SJSA1 (cell line): Measurements from ENCODE around the gene STX7. TPM values are rescaled to one million over a fixed set of nuclear protein-coding genes. Genes with fewer than 3 reads are reported as not detected.

Source experiments
- DNase-seq, 2 experiments: peaks; one replicate each; pipeline ENCODE4 v3.0.0-alpha.2; 2015 to 2020; ENCODE audit warnings: low spot score in 2 of 2, low read depth in 1 of 2
- H3K27ac ChIP-seq: fragments of 250-450 bp; sonication (Bioruptor Pico); 2 replicates; pipeline ENCODE4 v1.5.1; 2020; ENCODE audit warnings: mild to moderate bottlenecking, moderate library complexity
- H3K27me3 ChIP-seq: fragments of 250-450 bp; sonication (Bioruptor Pico); replicated peaks from 2 replicates; pipeline ENCODE4 v1.5.1; 2020; ENCODE audit warnings: mild to moderate bottlenecking, moderate library complexity
- H3K36me3 ChIP-seq: fragments of 250-450 bp; sonication (Bioruptor Pico); 2 replicates; pipeline ENCODE4 v1.5.1; 2020; ENCODE audit warnings: mild to moderate bottlenecking
- H3K4me1 ChIP-seq: fragments of 250-450 bp; sonication (Bioruptor Pico); replicated peaks from 2 replicates; pipeline ENCODE4 v1.6.1; 2021; ENCODE audit warnings: mild to moderate bottlenecking
- H3K4me3 ChIP-seq: fragments of 250-450 bp; sonication (Bioruptor Pico); 2 replicates; pipeline ENCODE4 v1.5.1; 2020; ENCODE audit warnings: mild to moderate bottlenecking
- H3K9me3 ChIP-seq: fragments of 250-450 bp; sonication (Bioruptor Pico); replicated peaks from 2 replicates; pipeline ENCODE4 v1.5.1; 2020; ENCODE audit warnings: mild to moderate bottlenecking
- total RNA-seq: library from RNA; depleted of rRNA; stranded (reverse); fragments of >200 nt; shearing (Covaris generic); gene quantifications from 2 replicates; pipeline ENCODE4 v1.2.3, GENCODE V29; 2014

The STX7 gene
- total RNA-seq, 1 experiment from 2014 or later: 28.2 TPM

DNA sequence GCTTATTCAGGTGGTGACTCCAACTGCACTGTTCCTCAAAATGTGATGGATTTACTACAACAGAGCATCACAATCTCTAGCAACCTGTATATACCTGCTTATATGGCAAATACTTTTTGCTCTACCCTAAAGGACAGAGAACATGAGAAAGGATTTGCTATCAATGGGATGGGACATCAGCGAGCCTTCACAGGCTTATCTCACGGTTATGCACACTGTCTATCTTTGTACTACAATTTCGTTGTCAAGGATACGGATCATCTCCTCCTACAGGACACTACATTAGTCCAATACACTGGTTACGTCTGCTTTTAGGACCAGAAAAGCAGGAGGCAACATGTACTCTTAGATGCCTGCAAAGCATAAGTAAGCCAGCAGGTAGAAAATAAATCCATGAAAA, 34.2 kb downstream of the STX7 start:
- no peaks in the 10 kb centered on the region for H3K9me3 ChIP-seq
- H3K36me3 ChIP-seq: no peaks in the 10 kb centered on the region
- H3K4me3 ChIP-seq: no peak overlapping the region
- no peaks in the 10 kb centered on the region for H3K4me1 ChIP-seq
- no peak overlapping the region for H3K27ac ChIP-seq
- H3K27me3 ChIP-seq: no peaks in the 10 kb centered on the region
- DNase-seq: no peak

- no peak overlapping the region for H3K4me3 ChIP-seq
- no peaks in the 10 kb centered on the region for H3K4me1 ChIP-seq
- no peaks in the 10 kb centered on the region for H3K9me3 ChIP-seq
- no peak overlapping the region for H3K27ac ChIP-seq
- DNase-seq: no peak
- H3K27me3 ChIP-seq: no peaks in the 10 kb centered on the region
- no peaks in the 10 kb centered on the region for H3K36me3 ChIP-seq
Measured at GRCh38 chr6:132478266-132478665, 34.6 kb downstream of the STX7 start.

DNA sequence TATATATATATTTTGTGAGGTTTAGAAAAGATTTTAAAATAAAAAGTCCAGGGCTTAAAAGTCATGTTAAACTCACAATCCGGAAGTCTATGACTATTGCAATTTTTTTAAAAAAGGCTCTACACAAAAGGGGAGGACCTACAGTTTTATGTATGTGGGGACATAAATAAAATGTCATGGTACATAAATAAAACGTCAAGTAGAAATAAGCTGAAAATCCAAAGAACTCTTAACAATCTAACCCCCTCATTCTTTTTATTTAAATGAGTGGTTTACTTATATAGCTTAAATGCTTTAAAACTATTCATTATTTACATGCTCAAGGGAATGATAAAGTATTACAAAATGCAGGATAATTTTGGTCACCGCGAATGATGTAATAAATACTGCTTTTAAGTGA, 36.2 kb downstream of the STX7 start:
- H3K36me3 ChIP-seq: 0 out of 2 replicates have a peak, but pooled peaks cover 4% of the 10 kb centered on the region
- no peak for DNase-seq
- H3K9me3 ChIP-seq: no peaks in the 10 kb centered on the region
- H3K4me1 ChIP-seq: no peaks in the 10 kb centered on the region
- no peak overlapping the region for H3K27ac ChIP-seq
- no peak overlapping the region for H3K4me3 ChIP-seq
- no peaks in the 10 kb centered on the region for H3K27me3 ChIP-seq

DNA sequence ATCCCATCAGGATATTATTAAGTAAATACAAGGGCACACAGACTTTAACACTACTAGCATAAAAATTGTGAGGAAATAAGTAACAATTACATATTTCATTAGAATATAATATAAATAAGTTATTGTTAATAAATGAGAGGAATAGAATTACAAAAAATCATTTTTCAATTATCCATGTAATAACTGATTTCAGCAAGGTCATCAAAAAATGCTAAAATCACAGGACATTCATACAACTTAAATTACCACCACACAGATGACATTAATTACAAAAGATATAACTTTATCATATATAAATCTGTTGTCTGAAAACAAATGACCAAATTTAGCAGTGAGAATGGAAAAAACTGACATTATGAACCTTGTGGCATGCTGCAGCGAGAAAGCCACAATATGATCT, 37.0 kb downstream of the STX7 start:
- H3K4me1 ChIP-seq: no peaks in the 10 kb centered on the region
- no peaks in the 10 kb centered on the region for H3K9me3 ChIP-seq
- no peak overlapping the region for H3K27ac ChIP-seq
- no peak for DNase-seq
- 0 out of 2 replicates have a peak, but pooled peaks cover 4% of the 10 kb centered on the region for H3K36me3 ChIP-seq
- no peaks in the 10 kb centered on the region for H3K27me3 ChIP-seq
- H3K4me3 ChIP-seq: no peak overlapping the region

- H3K4me1 ChIP-seq: no peaks in the 10 kb centered on the region
- H3K27ac ChIP-seq: no peak overlapping the region
- no peak for DNase-seq
- no peaks in the 10 kb centered on the region for H3K27me3 ChIP-seq
- no peaks in the 10 kb centered on the region for H3K9me3 ChIP-seq
- peaks cover 11% of the 10 kb centered on the region; the same call in 1 of the 2 replicates for H3K36me3 ChIP-seq
- H3K4me3 ChIP-seq: no peak overlapping the region
Measured at GRCh38 chr6:132471787-132472186, 41.1 kb downstream of the STX7 start.

GRCh38 chr6:132466952-132467351, 46.0 kb downstream of the STX7 start:
- Histone ChIP-seq H3K4me1 (peaks cover 16% of the 10 kb centered on the region), H3K4me3 (no peak overlapping the region), H3K36me3 (peaks cover 46% of the 10 kb centered on the region), H3K27me3 (no peaks in the 10 kb centered on the region), H3K27ac (no peak overlapping the region), H3K9me3 (no peaks in the 10 kb centered on the region)
- DNase-seq: no peak

DNA sequence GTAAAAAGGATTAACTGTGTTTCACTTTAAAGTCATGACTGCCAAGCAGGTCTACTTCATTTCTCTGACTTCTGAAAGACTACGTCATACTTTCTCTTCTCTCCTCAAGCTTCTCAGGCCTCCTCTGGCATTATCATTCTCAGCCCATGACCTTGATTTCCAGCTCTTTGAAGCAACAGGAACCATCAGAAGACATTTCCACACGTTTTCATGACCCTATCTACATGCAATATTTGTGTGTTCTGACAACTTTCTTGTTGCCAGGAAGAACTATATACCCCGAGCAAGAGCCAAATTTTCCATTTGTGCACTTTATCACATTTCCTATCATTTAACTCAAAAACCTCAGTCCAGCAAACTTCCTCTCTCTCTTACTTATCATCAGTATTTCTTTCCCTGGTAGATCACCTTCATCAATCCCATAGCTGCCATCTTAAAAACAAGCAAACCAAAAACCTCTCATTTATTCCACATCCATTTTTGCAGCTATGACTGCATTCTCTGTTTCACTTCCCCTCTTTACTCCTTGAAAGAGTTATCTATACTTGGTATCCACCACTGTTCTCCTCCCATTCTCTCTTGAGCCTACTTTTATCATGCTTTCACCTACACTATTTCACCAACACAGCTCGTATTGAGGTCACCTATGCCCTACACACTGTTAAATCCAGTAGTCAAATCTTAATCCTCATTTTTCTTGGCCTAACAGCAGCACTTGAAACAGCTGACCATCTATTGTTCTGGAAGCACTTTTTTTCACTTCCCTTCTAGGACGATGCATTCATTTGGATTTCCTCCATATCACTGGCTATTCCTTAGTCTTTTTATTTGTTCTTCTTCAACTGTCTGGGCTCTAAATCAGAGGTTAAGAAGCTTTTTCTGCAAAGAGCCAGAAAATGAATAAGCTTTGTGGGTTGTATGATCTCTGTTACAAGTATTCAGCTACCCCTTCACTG, 47.1 kb downstream of the STX7 start:
- Histone ChIP-seq H3K27ac (no peak overlapping the region), H3K9me3 (no peaks in the 10 kb centered on the region), H3K4me1 (peaks cover 16% of the 10 kb centered on the region), H3K4me3 (no peak overlapping the region), H3K27me3 (no peaks in the 10 kb centered on the region), H3K36me3 (peaks cover 46% of the 10 kb centered on the region)
- no peak for DNase-seq

- peak in 1 of 2 experiments; percentile 50 for DNase-seq
- Histone ChIP-seq H3K36me3 (peaks cover 46% of the 10 kb centered on the region), H3K4me1 (peaks cover 16% of the 10 kb centered on the region), H3K27me3 (no peaks in the 10 kb centered on the region), H3K27ac (peak overlapping the region; percentile 41), H3K4me3 (no peak overlapping the region), H3K9me3 (no peaks in the 10 kb centered on the region)
Measured at GRCh38 chr6:132464538-132465256, 48.2 kb downstream of the STX7 start.

GRCh38 chr6:132461958-132462357, 51.0 kb downstream of the STX7 start:
- DNase-seq: no peak
- Histone ChIP-seq H3K27ac (no peak overlapping the region), H3K36me3 (peaks cover 47% of the 10 kb centered on the region), H3K4me1 (peaks cover 16% of the 10 kb centered on the region), H3K27me3 (no peaks in the 10 kb centered on the region), H3K4me3 (no peak overlapping the region), H3K9me3 (no peaks in the 10 kb centered on the region)

DNA sequence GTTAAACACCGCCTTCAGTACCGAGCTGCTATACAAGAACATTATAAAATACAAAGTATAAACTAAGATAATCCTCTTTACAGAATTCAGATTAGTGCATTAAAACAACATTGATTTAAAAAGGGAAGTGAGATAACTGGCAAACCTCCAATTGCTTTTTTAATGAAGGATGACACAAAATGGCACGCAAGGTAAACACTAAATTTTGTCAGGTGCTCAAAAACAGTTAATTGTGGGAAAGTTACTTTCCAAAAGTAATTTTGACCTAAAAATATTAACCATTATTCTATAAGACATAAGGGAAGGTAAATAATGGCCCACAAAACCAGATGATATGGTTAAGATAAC, 53.3 kb downstream of the STX7 start:
- Histone ChIP-seq H3K27me3 (no peaks in the 10 kb centered on the region), H3K27ac (no peak overlapping the region), H3K4me1 (peaks cover 5% of the 10 kb centered on the region), H3K36me3 (peaks cover 29% of the 10 kb centered on the region), H3K9me3 (no peaks in the 10 kb centered on the region), H3K4me3 (no peak overlapping the region)
- DNase-seq: no peak

GRCh38 chr6:132458887-132459604, 53.9 kb downstream of the STX7 start:
- Histone ChIP-seq H3K36me3 (peaks cover 23% of the 10 kb centered on the region), H3K4me3 (no peak overlapping the region), H3K27ac (no peak overlapping the region), H3K4me1 (no peaks in the 10 kb centered on the region; the same call in 1 of the 2 replicates), H3K9me3 (no peaks in the 10 kb centered on the region), H3K27me3 (no peaks in the 10 kb centered on the region)
- DNase-seq: no peak

DNA sequence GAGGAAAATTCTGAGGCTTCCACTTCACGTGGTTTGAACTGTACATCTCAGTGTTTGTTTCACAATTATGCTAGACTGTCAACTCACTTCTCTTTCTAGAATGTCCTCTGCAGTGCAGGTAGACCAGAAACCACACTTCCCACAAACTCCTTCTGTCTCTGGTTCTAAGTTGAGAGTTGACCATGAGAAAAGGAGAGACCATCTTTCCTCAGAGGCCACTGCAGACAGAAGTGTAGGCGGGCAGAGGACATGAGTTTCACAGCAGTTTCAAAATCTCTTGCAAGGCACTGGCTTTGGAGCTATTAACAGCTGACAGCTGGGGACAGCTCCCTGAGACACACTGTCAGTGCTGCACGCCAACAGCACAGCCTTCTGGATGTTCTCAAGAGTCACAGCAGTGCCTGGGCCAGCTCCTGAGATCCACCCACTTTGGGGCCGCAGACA, 56.2 kb downstream of the STX7 start:
- Histone ChIP-seq H3K27ac (no peak overlapping the region), H3K36me3 (peaks cover 6% of the 10 kb centered on the region; the same call in 1 of the 2 replicates), H3K9me3 (no peaks in the 10 kb centered on the region), H3K27me3 (no peaks in the 10 kb centered on the region), H3K4me3 (no peak overlapping the region), H3K4me1 (no peaks in the 10 kb centered on the region)
- no peak for DNase-seq

DNA sequence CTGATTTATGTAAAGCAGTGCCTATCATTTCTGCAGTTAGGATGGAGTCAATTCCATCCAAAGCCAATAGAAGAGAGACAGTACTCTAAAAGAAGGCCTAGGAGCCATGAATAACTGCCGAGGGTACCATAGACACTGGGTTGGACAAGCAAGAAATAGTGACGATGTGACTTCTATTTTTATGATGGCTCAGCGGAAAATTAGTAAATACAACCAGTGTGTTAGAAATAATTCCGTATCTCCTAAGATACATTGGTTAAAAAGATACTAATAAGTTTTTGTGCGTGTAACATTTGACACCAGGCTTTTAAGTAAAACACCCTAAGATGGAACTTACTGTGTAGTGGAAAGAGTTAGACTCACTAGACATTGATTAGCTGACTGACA, 66.1 kb downstream of the STX7 start:
- Histone ChIP-seq H3K27ac (no peak overlapping the region), H3K9me3 (0 out of 2 replicates have a peak, but pooled peaks cover 4% of the 10 kb centered on the region), H3K4me3 (no peak overlapping the region), H3K27me3 (no peaks in the 10 kb centered on the region), H3K36me3 (no peaks in the 10 kb centered on the region), H3K4me1 (peaks cover 4% of the 10 kb centered on the region)
- DNase-seq: no peak
